ENCODE results near the gene GFM1. TPM values are rescaled to one million over a fixed set of nuclear protein-coding genes. Genes with fewer than 3 reads are reported as not detected.
A peak's percentile ranks its signal among the peaks of the same experiment; 100 is the strongest.

Gene GFM1
- total RNA-seq, 1 experiment from 2014 or later, result 44.5 TPM

- TF ChIP-seq ZNF423 (CRISPR knock-in tag; IDR thresholded peaks at IDR 0.05), result no peak
- no peak for TF ChIP-seq HMGA2 (CRISPR knock-in tag; IDR thresholded peaks at IDR 0.05)
- TF ChIP-seq SMAD4 (CRISPR knock-in tag; IDR thresholded peaks at IDR 0.05), result no peak
These were observed 87.9 kb downstream of the GFM1 start, which contains the start of gene RARRES1 (continued) for GRCh38 chr3:158731938-158732855.

- POLR2A ChIA-PET, result no interaction called here
- Mint-ChIP-seq H3K27me3 (ENCODE audit: low read depth) (peaks cover 23% of the 10 kb centered on the region), H3K27ac (no peak overlapping the region), H3K4me3 (peak overlapping the region; percentile 61), H3K9me3 (peaks cover 14% of the 10 kb centered on the region), H3K4me1 (peaks cover 7% of the 10 kb centered on the region), H3K36me3 (peaks cover 12% of the 10 kb centered on the region)
- CTCF ChIA-PET, result no interaction called here
- ATAC-seq (peak; percentile 69), DNase-seq (ENCODE audit: low spot score) (peak; percentile 38)
- no peak for TF ChIP-seq FOXJ3 (CRISPR knock-in tag; IDR thresholded peaks at IDR 0.05; ENCODE audit: borderline replicate concordance)
- TF ChIP-seq MYBL2 (CRISPR knock-in tag; IDR thresholded peaks at IDR 0.05), result no peak
- TF ChIP-seq CDX4 (CRISPR knock-in tag; IDR thresholded peaks at IDR 0.05; ENCODE audit: borderline replicate concordance), result no peak
- no peak for TF ChIP-seq EMX1 (CRISPR knock-in tag; IDR thresholded peaks at IDR 0.05)
- no peak for TF ChIP-seq ARID4B (CRISPR knock-in tag; IDR thresholded peaks at IDR 0.05; ENCODE audit: borderline replicate concordance)
- no peak for TF ChIP-seq CTCF (IDR thresholded peaks at IDR 0.05)
- no peak for TF ChIP-seq ZNF512 (CRISPR knock-in tag; IDR thresholded peaks at IDR 0.05; ENCODE audit: borderline replicate concordance)
- no peak for TF ChIP-seq KAT7 (CRISPR knock-in tag; IDR thresholded peaks at IDR 0.05; ENCODE audit: borderline replicate concordance)
- TF ChIP-seq IRF1 (CRISPR knock-in tag; IDR thresholded peaks at IDR 0.05), result no peak
- TF ChIP-seq ZSCAN18 (CRISPR knock-in tag; IDR thresholded peaks at IDR 0.05), result no peak
- no peak for TF ChIP-seq ZNF232 (CRISPR knock-in tag; IDR thresholded peaks at IDR 0.05)
- no peak for TF ChIP-seq FOXP1 (CRISPR knock-in tag; IDR thresholded peaks at IDR 0.05; ENCODE audit: borderline replicate concordance)
- TF ChIP-seq ESRRA (CRISPR knock-in tag; IDR thresholded peaks at IDR 0.05; ENCODE audit: borderline replicate concordance), result no peak
- no peak for TF ChIP-seq ZNF219 (CRISPR knock-in tag; IDR thresholded peaks at IDR 0.05; ENCODE audit: borderline replicate concordance)
These were observed 88.5 kb downstream of the GFM1 start for GRCh38 chr3:158732856-158733200.
